ENCODE results near the gene IP6K1. TPM values are rescaled to one million over a fixed set of nuclear protein-coding genes. Genes with fewer than 3 reads are reported as not detected.
"Not testable (repeated sequence)": the region's sequence is repeated elsewhere in the genome, so short reads cannot be mapped to it uniquely, and the experiment has no call there.

IP6K1 gene
- total and polyA plus RNA-seq, 2 experiments from 2014 or later, result 10.7 to 35.5 TPM

DNA sequence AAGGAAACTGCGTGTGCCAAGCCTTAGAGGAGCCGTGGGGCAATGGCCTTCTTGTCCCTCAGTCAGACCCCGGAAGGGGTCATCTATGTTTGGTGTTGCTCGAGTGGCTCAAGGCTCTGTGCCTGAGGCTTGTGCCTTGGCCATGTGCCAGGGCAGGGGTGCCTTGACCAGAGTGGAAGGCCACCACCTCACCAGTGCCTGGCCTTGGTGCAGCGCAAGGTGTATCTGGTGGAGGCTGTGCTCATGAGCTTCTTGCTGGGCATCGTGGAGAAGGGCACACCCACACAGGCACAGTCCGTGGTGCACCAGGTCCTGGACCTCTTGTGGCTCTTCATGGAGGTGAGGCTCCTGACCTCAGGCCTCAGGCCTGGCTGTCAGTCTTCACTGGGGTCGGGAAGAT, 86.3 kb downstream of the IP6K1 start:
- no peaks in the 10 kb centered on the region for H3K79me2 ChIP-seq (replicated peaks; ENCODE audit: insufficient read depth)
- TF ChIP-seq STAT1 (IDR thresholded peaks at IDR 0.05; ENCODE audit: unreplicated experiment) (no peak), POLR2AphosphoS5 (IDR thresholded peaks at IDR 0.05; ENCODE audit: low read depth) (no peak)
- no peak overlapping the region for H3K4me2 ChIP-seq
- H3K27ac ChIP-seq (ENCODE audit: low read depth), result no peak overlapping the region
- ATAC-seq (no peak), DNase-seq (ENCODE audit: low spot score) (no peak)
- H3K4me1 Mint-ChIP-seq, result peaks cover 18% of the 10 kb centered on the region
- H3F3A ChIP-seq (replicated peaks; ENCODE audit: low read depth), result no peaks in the 10 kb centered on the region; the same call in 1 of the 2 replicates
- no peaks in the 10 kb centered on the region for H3K36me3 ChIP-seq (ENCODE audit: insufficient read depth)
- no peak overlapping the region for H2AFZ ChIP-seq
- H3K9me2 ChIP-seq (ENCODE audit: insufficient read depth), result no peaks in the 10 kb centered on the region
- peaks cover 8% of the 10 kb centered on the region for H3K36me3 Mint-ChIP-seq (ENCODE audit: low read depth)
- no peaks in the 10 kb centered on the region for H3K4me1 ChIP-seq (ENCODE audit: insufficient read depth)
- 0 out of 2 replicates have a peak overlapping the region, but pooled peaks have one; percentile 41 for H3K27ac Mint-ChIP-seq
- no peaks in the 10 kb centered on the region for H3K9me3 Mint-ChIP-seq
- H3K27me3 Mint-ChIP-seq (ENCODE audit: insufficient read depth, low read depth, poor library complexity), result peaks cover 17% of the 10 kb centered on the region
- peaks cover 5% of the 10 kb centered on the region; the same call in 1 of the 2 replicates for H4K20me1 ChIP-seq (replicated peaks; ENCODE audit: insufficient read depth)
- no peaks in the 10 kb centered on the region for H3K27me3 ChIP-seq (ENCODE audit: insufficient read depth)
- H3K4me3 ChIP-seq, result no peak overlapping the region
- H3K4me3 Mint-ChIP-seq, result no peak overlapping the region

- Mint-ChIP-seq H3K9me3 (no peaks in the 10 kb centered on the region), H3K4me3 (no peak overlapping the region), H3K27me3 (ENCODE audit: insufficient read depth, low read depth, poor library complexity) (peaks cover 17% of the 10 kb centered on the region), H3K4me1 (peaks cover 18% of the 10 kb centered on the region), H3K36me3 (ENCODE audit: low read depth) (peaks cover 8% of the 10 kb centered on the region), H3K27ac (no peak overlapping the region)
- Histone ChIP-seq H3F3A (replicated peaks; ENCODE audit: low read depth) (no peaks in the 10 kb centered on the region; the same call in 1 of the 2 replicates), H3K4me2 (no peak overlapping the region), H3K9me2 (ENCODE audit: insufficient read depth) (no peaks in the 10 kb centered on the region), H3K27me3 (ENCODE audit: insufficient read depth) (no peaks in the 10 kb centered on the region), H3K4me3 (no peak overlapping the region), H2AFZ (no peak overlapping the region), H3K79me2 (replicated peaks; ENCODE audit: insufficient read depth) (no peaks in the 10 kb centered on the region), H3K27ac (ENCODE audit: low read depth) (no peak overlapping the region), H3K36me3 (ENCODE audit: insufficient read depth) (no peaks in the 10 kb centered on the region), H4K20me1 (replicated peaks; ENCODE audit: insufficient read depth) (peaks cover 5% of the 10 kb centered on the region; the same call in 1 of the 2 replicates), H3K4me1 (ENCODE audit: insufficient read depth) (no peaks in the 10 kb centered on the region)
- DNase-seq (ENCODE audit: low spot score) (no peak), ATAC-seq (no peak)
- no peak for TF ChIP-seq JUNB (IDR thresholded peaks at IDR 0.05; ENCODE audit: unreplicated experiment)
- no peak for TF ChIP-seq CREB1 (CRISPR knock-in tag; IDR thresholded peaks at IDR 0.05; ENCODE audit: low read depth)
- TF ChIP-seq, protein P1, sequence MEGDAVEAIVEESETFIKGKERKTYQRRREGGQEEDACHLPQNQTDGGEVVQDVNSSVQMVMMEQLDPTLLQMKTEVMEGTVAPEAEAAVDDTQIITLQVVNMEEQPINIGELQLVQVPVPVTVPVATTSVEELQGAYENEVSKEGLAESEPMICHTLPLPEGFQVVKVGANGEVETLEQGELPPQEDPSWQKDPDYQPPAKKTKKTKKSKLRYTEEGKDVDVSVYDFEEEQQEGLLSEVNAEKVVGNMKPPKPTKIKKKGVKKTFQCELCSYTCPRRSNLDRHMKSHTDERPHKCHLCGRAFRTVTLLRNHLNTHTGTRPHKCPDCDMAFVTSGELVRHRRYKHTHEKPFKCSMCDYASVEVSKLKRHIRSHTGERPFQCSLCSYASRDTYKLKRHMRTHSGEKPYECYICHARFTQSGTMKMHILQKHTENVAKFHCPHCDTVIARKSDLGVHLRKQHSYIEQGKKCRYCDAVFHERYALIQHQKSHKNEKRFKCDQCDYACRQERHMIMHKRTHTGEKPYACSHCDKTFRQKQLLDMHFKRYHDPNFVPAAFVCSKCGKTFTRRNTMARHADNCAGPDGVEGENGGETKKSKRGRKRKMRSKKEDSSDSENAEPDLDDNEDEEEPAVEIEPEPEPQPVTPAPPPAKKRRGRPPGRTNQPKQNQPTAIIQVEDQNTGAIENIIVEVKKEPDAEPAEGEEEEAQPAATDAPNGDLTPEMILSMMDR (conservative IDR thresholded peaks at IDR 0.05; ENCODE audit: low read depth in 2 of 2), result no peak
Observed at GRCh38 chr3:49699281-49699979, 86.9 kb downstream of the IP6K1 start.

DNA sequence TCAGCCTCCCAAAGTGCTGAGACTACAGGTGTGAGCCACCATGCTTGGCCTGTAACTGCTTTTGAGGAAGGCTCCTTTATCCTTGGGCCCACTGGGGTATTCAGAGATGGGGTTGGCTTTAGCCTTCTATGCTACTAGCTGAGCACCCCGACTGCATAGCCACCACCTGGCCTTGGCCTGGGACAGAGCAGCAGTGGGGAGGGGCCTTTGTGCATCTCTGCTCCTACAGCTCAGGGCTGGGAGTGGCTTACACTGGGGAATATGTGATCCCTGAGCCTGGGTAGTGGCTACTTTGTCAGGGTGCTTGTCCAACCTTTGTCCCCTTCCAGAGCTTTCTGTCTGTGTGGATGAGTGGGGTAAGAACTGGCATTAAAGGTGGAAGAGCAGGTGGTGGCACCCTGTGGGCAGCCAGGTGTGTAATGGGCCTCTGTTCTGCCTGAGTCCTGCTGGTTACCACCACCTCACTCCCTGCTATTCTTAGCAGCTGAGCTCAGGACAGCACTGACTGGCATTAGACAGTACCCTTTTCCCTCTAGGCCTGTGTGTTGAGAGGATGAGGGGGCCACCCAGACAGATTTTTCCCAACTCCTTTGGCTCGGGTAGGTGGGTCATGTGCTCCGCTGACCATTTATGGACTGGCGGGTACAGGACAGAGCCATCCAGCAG, 90.9 kb downstream of the IP6K1 start:
- H3K27me3 Mint-ChIP-seq (ENCODE audit: insufficient read depth, low read depth, poor library complexity), result not testable (repeated sequence)

GRCh38 chr3:49694409-49695070, 91.8 kb downstream of the IP6K1 start:
- not testable (repeated sequence) for H3K4me3 ChIP-seq; H3K36me3 ChIP-seq (ENCODE audit: insufficient read depth); H3K79me2 ChIP-seq (replicated peaks; ENCODE audit: insufficient read depth); ATAC-seq; H3K27me3 Mint-ChIP-seq (ENCODE audit: insufficient read depth, low read depth, poor library complexity); H3K36me3 Mint-ChIP-seq (ENCODE audit: low read depth); H3K4me2 ChIP-seq; H3K27ac ChIP-seq (ENCODE audit: low read depth); H3K27me3 ChIP-seq (ENCODE audit: insufficient read depth); H3K4me1 Mint-ChIP-seq; H3K27ac Mint-ChIP-seq; H4K20me1 ChIP-seq (replicated peaks; ENCODE audit: insufficient read depth); H2AFZ ChIP-seq; H3K9me2 ChIP-seq (ENCODE audit: insufficient read depth); H3K4me1 ChIP-seq (ENCODE audit: insufficient read depth); H3K4me3 Mint-ChIP-seq; H3K9me3 Mint-ChIP-seq; H3F3A ChIP-seq (replicated peaks; ENCODE audit: low read depth); DNase-seq (ENCODE audit: low spot score)

More for the DNA sequence above, 90.9 kb downstream of the IP6K1 start:
- not testable (repeated sequence) for H3K4me3 Mint-ChIP-seq; H3K79me2 ChIP-seq (replicated peaks; ENCODE audit: insufficient read depth); H3K36me3 ChIP-seq (ENCODE audit: insufficient read depth); H3K9me3 Mint-ChIP-seq; H3K27ac Mint-ChIP-seq; H3F3A ChIP-seq (replicated peaks; ENCODE audit: low read depth); H3K4me2 ChIP-seq; H4K20me1 ChIP-seq (replicated peaks; ENCODE audit: insufficient read depth); H3K4me3 ChIP-seq; H3K4me1 ChIP-seq (ENCODE audit: insufficient read depth); H2AFZ ChIP-seq; H3K27me3 ChIP-seq (ENCODE audit: insufficient read depth); H3K4me1 Mint-ChIP-seq; H3K27ac ChIP-seq (ENCODE audit: low read depth); H3K36me3 Mint-ChIP-seq (ENCODE audit: low read depth); DNase-seq (ENCODE audit: low spot score); H3K9me2 ChIP-seq (ENCODE audit: insufficient read depth)
- ATAC-seq, result peak; percentile 47; the same call in 2 of the 3 replicates

GRCh38 chr3:49691481-49691880, 94.9 kb downstream of the IP6K1 start:
- not testable (repeated sequence) for H3K9me2 ChIP-seq (ENCODE audit: insufficient read depth); H3K36me3 Mint-ChIP-seq (ENCODE audit: low read depth); H3K27ac Mint-ChIP-seq; H4K20me1 ChIP-seq (replicated peaks; ENCODE audit: insufficient read depth); H3K79me2 ChIP-seq (replicated peaks; ENCODE audit: insufficient read depth); H3K27ac ChIP-seq (ENCODE audit: low read depth); H3K9me3 Mint-ChIP-seq; H2AFZ ChIP-seq; H3F3A ChIP-seq (replicated peaks; ENCODE audit: low read depth); H3K36me3 ChIP-seq (ENCODE audit: insufficient read depth); ATAC-seq; H3K4me1 ChIP-seq (ENCODE audit: insufficient read depth); DNase-seq (ENCODE audit: low spot score); H3K27me3 ChIP-seq (ENCODE audit: insufficient read depth); H3K4me2 ChIP-seq; H3K4me3 Mint-ChIP-seq; H3K4me3 ChIP-seq
- Mint-ChIP-seq H3K27me3 (ENCODE audit: insufficient read depth, low read depth, poor library complexity) (peaks cover 16% of the 10 kb centered on the region), H3K4me1 (peaks cover 14% of the 10 kb centered on the region)

Measured in GM23338 (cell line).